H1 (cell line): ENCODE data around the gene COL27A1. TPM values are rescaled to one million over a fixed set of nuclear protein-coding genes. Genes with fewer than 3 reads are reported as not detected.
A peak's percentile ranks its signal among the peaks of the same experiment; 100 is the strongest.

Source experiments
- CTCF ChIA-PET: fragments of 300-600 bp; sonication (Branson Sonifier 250); formaldehyde crosslinking; loops from one replicate; lab custom pipeline; 2021; ENCODE audit not compliant: partially characterized antibody; lab: Charles Lee
- POLR2A ChIA-PET: fragments of 300-600 bp; sonication (Branson Sonifier 250); formaldehyde crosslinking; loops from one replicate; lab custom pipeline; 2021; ENCODE audit warnings: inconsistent platforms; ENCODE audit not compliant: partially characterized antibody; lab: Charles Lee
- DNase-seq, 2 experiments: peaks; one replicate each; pipeline versions ENCODE4 v3.0.0 to v3.0.0-alpha.2; 2010 to 2022; ENCODE audit warnings: low spot score in 2 of 2, low read depth in 1 of 2, mixed read lengths in 1 of 2
- FAIRE-seq: peaks from 2 replicates; lab custom pipeline; 2011; peaks lifted over from hg19 to GRCh38; lab: Jason Lieb, UNC
- H2AFZ ChIP-seq: 2 replicates; pipeline ENCODE4 v1.8.1; 2012; ENCODE audit warnings: low read length, inconsistent platforms
- H2AK5ac ChIP-seq: 2 replicates; pipeline ENCODE4 v1.6.1; 2013; ENCODE audit warnings: low read depth, low read length
- H2BK120ac ChIP-seq: replicated peaks from 2 replicates; pipeline ENCODE3; 2013; ENCODE audit warnings: low read depth, low read length, inconsistent platforms
- H2BK12ac ChIP-seq: 2 replicates; pipeline ENCODE4 v1.6.1; 2013; ENCODE audit warnings: low read depth, low read length
- H2BK15ac ChIP-seq: 2 replicates; pipeline ENCODE4 v1.6.1; 2013; ENCODE audit warnings: low read length
- H2BK20ac ChIP-seq: 2 replicates; pipeline ENCODE4 v1.6.1; 2013; ENCODE audit warnings: low read length
- H2BK5ac ChIP-seq: 2 replicates; pipeline ENCODE4 v1.6.1; 2013; ENCODE audit warnings: low read depth, low read length
- H3K14ac ChIP-seq: 2 replicates; pipeline ENCODE4 v1.6.1; 2013; ENCODE audit warnings: inconsistent platforms; ENCODE audit not compliant: insufficient read length
- H3K18ac ChIP-seq: 2 replicates; pipeline ENCODE4 v1.6.1; 2013; ENCODE audit warnings: low read length; ENCODE audit errors: extremely low read depth
- H3K23ac ChIP-seq: 2 replicates; pipeline ENCODE4 v1.6.1; 2013; ENCODE audit warnings: inconsistent platforms; ENCODE audit not compliant: insufficient read length
- H3K23me2 ChIP-seq: 2 replicates; pipeline ENCODE4 v1.6.1; 2013; ENCODE audit warnings: low read depth, low read length
- H3K27ac ChIP-seq: 2 replicates; pipeline ENCODE4 v1.6.1; 2011; ENCODE audit warnings: low read depth, low read length, inconsistent platforms
- H3K27me3 ChIP-seq, 4 experiments: replicated peaks in 1 of 4; 1 replicate in 1 of 4; 2 replicates in 3 of 4; pipeline versions ENCODE4 v1.6.1 to v1.8.1; 2011 to 2013; ENCODE audit warnings: low read length in 3 of 4, mild to moderate bottlenecking in 3 of 4, inconsistent platforms in 2 of 4, mixed read lengths in 2 of 4, moderate library complexity in 1 of 4; ENCODE audit not compliant: control insufficient read depth in 3 of 4, insufficient read depth in 3 of 4; ENCODE audit errors: extremely low read depth in 1 of 4
- H3K36me3 ChIP-seq, 4 experiments: 2 replicates each; pipeline versions ENCODE4 v1.6.1 to v1.8.1; 2011 to 2013; ENCODE audit warnings: mild to moderate bottlenecking in 4 of 4, low read length in 3 of 4, moderate library complexity in 2 of 4, control low read depth in 1 of 4, inconsistent platforms in 1 of 4; ENCODE audit not compliant: insufficient read depth in 4 of 4, control insufficient read depth in 2 of 4
- H3K4ac ChIP-seq: replicated peaks from 2 replicates; pipeline ENCODE3; 2013; ENCODE audit warnings: low read length, low read depth, mixed read lengths, inconsistent platforms; ENCODE audit not compliant: insufficient read length
- H3K4me1 ChIP-seq, 4 experiments: replicated peaks in 1 of 4; 1 replicate in 1 of 4; 2 replicates in 3 of 4; pipeline versions ENCODE4 v1.6.1 to v1.8.1; 2011 to 2013; ENCODE audit warnings: low read length in 3 of 4, inconsistent platforms in 2 of 4, mixed read lengths in 1 of 4; ENCODE audit not compliant: insufficient read depth in 4 of 4, control insufficient read depth in 3 of 4
- H3K4me2 ChIP-seq, 2 experiments: 2 replicates each; pipeline versions ENCODE4 v1.6.1 to v1.8.1; 2011 to 2013; ENCODE audit warnings: low read depth in 2 of 2, low read length in 2 of 2, control low read depth in 1 of 2, inconsistent platforms in 1 of 2, mild to moderate bottlenecking in 1 of 2; ENCODE audit not compliant: insufficient read depth in 1 of 2
- H3K4me3 ChIP-seq, 4 experiments: fragments of 200-600, 300-600 bp in 1 of 4; sonication (generic), shearing (Covaris generic), sonication (Bioruptor Twin) in 1 of 4; 2 replicates each; pipeline versions ENCODE4 v1.5.1 to v1.8.1; 2011 to 2016; ENCODE audit warnings: low read length in 4 of 4, low read depth in 3 of 4, control low read depth in 2 of 4, inconsistent platforms in 2 of 4, mild to moderate bottlenecking in 2 of 4, mixed read lengths in 1 of 4, moderate library complexity in 1 of 4; ENCODE audit not compliant: insufficient read depth in 2 of 4; ENCODE audit errors: extremely low read depth in 1 of 4
- H3K56ac ChIP-seq: replicated peaks from 2 replicates; pipeline ENCODE3; 2013; ENCODE audit warnings: low read depth, mild to moderate bottlenecking, mixed read lengths, low read length, inconsistent platforms; ENCODE audit not compliant: insufficient read length
- H3K79me1 ChIP-seq: 2 replicates; pipeline ENCODE4 v1.6.1; 2013; ENCODE audit warnings: low read depth, low read length, control low read depth
- H3K79me2 ChIP-seq, 2 experiments: 2 replicates each; pipeline versions ENCODE4 v1.6.1 to v1.8.1; 2012 to 2013; ENCODE audit warnings: low read length in 2 of 2, mild to moderate bottlenecking in 2 of 2, inconsistent platforms in 1 of 2; ENCODE audit not compliant: insufficient read depth in 2 of 2, control insufficient read depth in 1 of 2
- H3K9ac ChIP-seq, 4 experiments: replicated peaks in 1 of 4; 1 replicate in 1 of 4; 2 replicates in 3 of 4; pipeline versions ENCODE4 v1.6.1 to v1.8.1; 2011 to 2013; ENCODE audit warnings: low read depth in 3 of 4, low read length in 3 of 4, control low read depth in 2 of 4, mild to moderate bottlenecking in 2 of 4, moderate library complexity in 2 of 4, inconsistent platforms in 1 of 4; ENCODE audit errors: extremely low read depth in 1 of 4
- H3K9me3 ChIP-seq, 2 experiments: 2 replicates each; pipeline versions ENCODE4 v1.6.1 to v1.8.1; 2012 to 2013; ENCODE audit warnings: mild to moderate bottlenecking in 2 of 2, moderate library complexity in 2 of 2, control low read depth in 1 of 2, inconsistent platforms in 1 of 2, low read depth in 1 of 2, low read length in 1 of 2, mixed read lengths in 1 of 2; ENCODE audit not compliant: insufficient read depth in 2 of 2
- H4K20me1 ChIP-seq, 2 experiments: replicated peaks in 1 of 2; 2 replicates each; pipeline versions ENCODE3 to v1.8.1; 2011 to 2013; ENCODE audit warnings: inconsistent platforms in 2 of 2, low read length in 2 of 2, mild to moderate bottlenecking in 1 of 2; ENCODE audit not compliant: insufficient read depth in 2 of 2, control insufficient read depth in 1 of 2
- H4K5ac ChIP-seq: 2 replicates; pipeline ENCODE4 v1.6.1; 2013; ENCODE audit warnings: low read length, low read depth, mixed read lengths, inconsistent platforms; ENCODE audit not compliant: insufficient read length
- H4K8ac ChIP-seq: 2 replicates; pipeline ENCODE4 v1.8.0; 2013; ENCODE audit warnings: mild to moderate bottlenecking, moderate library complexity, low read length, inconsistent platforms; ENCODE audit not compliant: insufficient read depth; ENCODE audit errors: extremely low read depth
- H4K91ac ChIP-seq: replicated peaks from 2 replicates; pipeline ENCODE3; 2013; ENCODE audit warnings: low read length, mixed read lengths, inconsistent platforms; ENCODE audit not compliant: insufficient read length
- HDAC2 ChIP-seq, 2 experiments: fragments of 300-600 bp in 1 of 2; sonication (generic) in 1 of 2; IDR thresholded peaks; 2 replicates each; pipeline ENCODE4 v1.6.1; 2011 to 2012; ENCODE audit warnings: low read depth in 2 of 2, low read length in 2 of 2, mild to moderate bottlenecking in 2 of 2, moderate library complexity in 2 of 2, borderline replicate concordance in 1 of 2, inconsistent platforms in 1 of 2
- KDM1A ChIP-seq: fragments of 200-600, 300-600 bp; sonication (generic); IDR thresholded peaks from 2 replicates; pipeline ENCODE4 v1.7.1; 2016; ENCODE audit warnings: mild to moderate bottlenecking, low read length, borderline replicate concordance
- MAFK ChIP-seq: IDR thresholded peaks from 2 replicates; pipeline ENCODE4 v1.6.1; 2012; ENCODE audit warnings: low read depth, mild to moderate bottlenecking, improper control_type of control experiment, low read length
- NRF1 ChIP-seq: IDR thresholded peaks from 2 replicates; pipeline ENCODE4 v1.6.1; 2011; ENCODE audit warnings: mild to moderate bottlenecking, low read depth, low read length, improper control_type of control experiment
- RBBP5 ChIP-seq: IDR thresholded peaks from 2 replicates; pipeline ENCODE4 v1.7.1; 2012; ENCODE audit warnings: low read depth, mild to moderate bottlenecking, inconsistent platforms, low read length, moderate library complexity, borderline replicate concordance
- SAP30 ChIP-seq: fragments of 300-600 bp; sonication (generic); IDR thresholded peaks from 2 replicates; pipeline ENCODE4 v1.7.1; 2012; ENCODE audit warnings: low read length, moderate library complexity, mild to moderate bottlenecking, inconsistent platforms; ENCODE audit not compliant: insufficient read depth, insufficient replicate concordance
- SIN3A ChIP-seq, 2 experiments: IDR thresholded peaks in 1 of 2; conservative IDR thresholded peaks in 1 of 2; 2 replicates each; pipeline ENCODE4 v1.6.1; 2011 to 2012; ENCODE audit warnings: low read length in 2 of 2, improper control_type of control experiment in 1 of 2, low read depth in 1 of 2, mild to moderate bottlenecking in 1 of 2
- SP1 ChIP-seq: IDR thresholded peaks from 2 replicates; pipeline ENCODE4 v1.6.1; 2011; ENCODE audit warnings: low read depth, low read length
- TAF1 ChIP-seq: IDR thresholded peaks from 2 replicates; pipeline ENCODE4 v1.6.1; 2011; ENCODE audit warnings: mild to moderate bottlenecking, low read depth, low read length
- TBP ChIP-seq: IDR thresholded peaks from 2 replicates; pipeline ENCODE4 v1.6.1; 2011; ENCODE audit warnings: low read depth, low read length, improper control_type of control experiment
- YY1 ChIP-seq: IDR thresholded peaks from 2 replicates; pipeline ENCODE4 v1.6.1; 2011; ENCODE audit warnings: low read depth, mild to moderate bottlenecking, low read length
- WGBS, 2 experiments: shearing (Covaris generic) in 1 of 2; methylation state at CpG; one replicate each; pipeline versions ENCODE4 v1.1.6 to v1.1.7; 2013 to 2015; ENCODE audit warnings: low lambda C conversion rate in 2 of 2, mixed read lengths in 2 of 2, inconsistent platforms in 1 of 2, low coverage in 1 of 2, missing lambda C conversion rate in 1 of 2; ENCODE audit not compliant: insufficient replicate concordance in 2 of 2, insufficient coverage in 1 of 2, insufficient read length in 1 of 2; ENCODE audit errors: extremely low coverage in 1 of 2, missing lambda C conversion rate in 1 of 2; 5-methylcytosine and 5-hydroxymethylcytosine counted together
- polyA plus RNA-seq, 7 experiments: library from polyadenylated mRNA; depleted of rRNA in 3 of 7; stranded (reverse) in 5 of 7; unstranded in 2 of 7; fragments of >200 nt in 5 of 7; fragments of 200-250 nt in 2 of 7; gene quantifications; 1 replicate in 5 of 7; 2 replicates in 1 of 7; 4 replicates in 1 of 7; pipeline versions ENCODE4 v1.2.1 to v1.2.3, GENCODE V29; 2011 to 2013; ENCODE audit warnings: missing spikeins in 2 of 7, mixed read lengths in 2 of 7
- total RNA-seq: library from RNA; stranded (reverse); fragmentation: NEBNext Ultra II Directional; extraction: Animal tissue kit (Norgen Biotek cat#: 25700); gene quantifications from 2 replicates; pipeline ENCODE4 v1.2.1, GENCODE V29; 2021

COL27A1 gene
- total and polyA plus RNA-seq, 2 of the 8 experiments (the other 6 are each of a cell fraction or from before 2014, with no cell fraction given) = 15.1 to 22.8 TPM

GRCh38 chr9:114107286-114108001 lies 47.9 kb upstream of the COL27A1 start:
- H3K14ac ChIP-seq = no peak overlapping the region
- FAIRE-seq (no peak), DNase-seq (no peak)
- no peaks in the 10 kb centered on the region; the same call in 1 of the 2 replicates for H3K23me2 ChIP-seq
- ChIA-PET POLR2A (interaction anchor here (1.0 to 2.0 kb wide), 6 partner anchors 46 to 241 kb away, joined by 3 to 8 read pairs (median 6); partner anchors contain the start of gene COL27A1), CTCF (interaction anchor here (0.7 to 17.7 kb wide), 57 partner anchors 8 to 513 kb away, joined by 3 to 206 read pairs (median 6); partner anchors contain the start of genes AMBP, COL27A1 and KIF12)
- peaks cover 0 to 14% (median 4%) of the 10 kb centered on the region in 4 experiments; a peak in 3 of 7 replicates for H3K27me3 ChIP-seq
- H2BK15ac ChIP-seq = peak overlapping the region; percentile 72; the same call in 1 of the 2 replicates
- H2BK120ac ChIP-seq = no peak overlapping the region
- H3K4me2 ChIP-seq = no peak overlapping the region
- peaks cover 0 to 9% (median 7%) of the 10 kb centered on the region in 4 experiments; a peak in 6 of 7 replicates for H3K4me1 ChIP-seq
- H3K18ac ChIP-seq = no peak overlapping the region
- no peak overlapping the region for H2AK5ac ChIP-seq
- no peak overlapping the region for H4K8ac ChIP-seq
- H3K56ac ChIP-seq = no peak overlapping the region
- H3K9me3 ChIP-seq = peaks cover 0 to 2% of the 10 kb centered on the region in 2 experiments; a peak in 1 of 4 replicates
- H3K36me3 ChIP-seq = no peaks in the 10 kb centered on the region
- H2AFZ ChIP-seq = peak overlapping the region; percentile 75; the same call in 1 of the 2 replicates
- H2BK20ac ChIP-seq = no peak overlapping the region
- WGBS, 2 experiments = 78% methylated on average over 13 of the region's 13 CpGs; no CpG with 5 or more reads in 1 of the 2 experiments
- H2BK5ac ChIP-seq = no peak overlapping the region
- H4K20me1 ChIP-seq = no peaks in the 10 kb centered on the region
- H3K27ac ChIP-seq = no peak overlapping the region
- H4K91ac ChIP-seq = no peak overlapping the region
- no peak overlapping the region for H4K5ac ChIP-seq
- no peak overlapping the region for H3K4me3 ChIP-seq
- no peaks in the 10 kb centered on the region for H3K79me1 ChIP-seq
- no peak overlapping the region for H3K9ac ChIP-seq
- peak overlapping the region; percentile 84; the same call in 1 of the 2 replicates for H2BK12ac ChIP-seq
- H3K79me2 ChIP-seq = no peaks in the 10 kb centered on the region
- H3K4ac ChIP-seq = no peak overlapping the region
- no peak overlapping the region for H3K23ac ChIP-seq
- TF ChIP-seq SP1 (no peak), MAFK (no peak), YY1 (no peak), NRF1 (no peak), SAP30 (no peak), KDM1A (no peak), HDAC2 (IDR thresholded peaks at IDR 0.05; ENCODE audit: borderline replicate concordance in 1 of 2, low read depth in 2 of 2, low read length in 2 of 2) (no peak), SIN3A (conservative IDR thresholded peaks at IDR 0.05 in 1 of 2, IDR thresholded peaks at IDR 0.05 in 1 of 2; ENCODE audit: low read depth in 1 of 2, low read length in 2 of 2) (no peak), RBBP5 (no peak), TBP (no peak), TAF1 (no peak)
